NT2/D1 (cell line): ENCODE measurements around the gene NAT9.

Source experiments
- YY1 ChIP-seq: IDR thresholded peaks from 2 replicates; pipeline ENCODE4 v1.6.1; 2011; ENCODE audit not compliant: insufficient read length, insufficient read depth
- ZNF274 ChIP-seq: IDR thresholded peaks from 2 replicates; pipeline ENCODE4 v1.6.1; 2011; ENCODE audit warnings: mild to moderate bottlenecking, low read depth, low read length

DNA sequence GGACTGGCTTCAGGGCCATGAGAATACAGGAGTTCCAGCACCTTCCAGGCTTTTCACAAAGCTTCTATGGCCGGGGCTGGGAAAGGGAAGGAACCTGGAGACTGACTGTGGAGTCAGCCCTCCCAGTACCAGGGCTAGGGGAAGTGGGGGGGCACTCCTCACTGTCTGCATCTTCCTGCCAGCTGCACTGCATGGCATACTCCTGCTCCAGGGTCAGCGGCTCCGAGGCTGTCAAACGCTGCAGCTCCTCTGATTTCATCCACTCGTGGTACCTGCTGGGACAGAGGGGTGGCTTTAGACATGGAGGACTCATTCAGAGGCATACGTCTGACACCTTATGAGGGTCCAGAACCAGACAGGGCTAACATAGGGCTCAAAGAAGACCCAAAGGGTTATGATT is 2.7 kb downstream of the NAT9 start:
- TF ChIP-seq ZNF274: no peak
- TF ChIP-seq YY1: no peak
